HepG2 (cell line): Measurements from ENCODE around the gene CD151. TPM values are rescaled to one million over a fixed set of nuclear protein-coding genes. Genes with fewer than 3 reads are reported as not detected.
A peak's percentile ranks its signal among the peaks of the same experiment; 100 is the strongest.

Experiments
- FOXP1 ChIP-seq, 2 experiments: fragments of 450-650 bp in 1 of 2; IDR thresholded peaks; 2 replicates each; pipeline ENCODE4 v1.6.1; 2017 to 2018; ENCODE audit warnings: antibody characterized with exemption in 1 of 2
- GABPA ChIP-seq, 2 experiments: IDR thresholded peaks; 2 replicates each; pipeline ENCODE4 v1.6.1; 2011 to 2016; ENCODE audit warnings: low read depth in 2 of 2, low read length in 1 of 2, missing biosample characterization in 1 of 2, missing genetic modification characterization in 1 of 2
- HNRNPUL1 ChIP-seq: fragments of 200-400 bp; formaldehyde crosslinking; IDR thresholded peaks from 2 replicates; pipeline ENCODE4 v1.6.1; 2017; ENCODE audit warnings: low read depth, mild to moderate bottlenecking, low read length, moderate library complexity
- PCBP1 ChIP-seq: fragments of 200-400 bp; formaldehyde crosslinking; IDR thresholded peaks from 2 replicates; pipeline ENCODE4 v1.6.1; 2017; ENCODE audit warnings: mild to moderate bottlenecking, low read depth, low read length, borderline replicate concordance
- RELA ChIP-seq: sonication (generic); formaldehyde crosslinking; IDR thresholded peaks from 2 replicates; pipeline ENCODE4 v1.4.0; 2020; ENCODE audit warnings: missing genetic modification reagents
- REXO4 ChIP-seq: sonication (generic); formaldehyde crosslinking; IDR thresholded peaks from 2 replicates; pipeline ENCODE4 v1.8.0; 2022; ENCODE audit warnings: missing genetic modification reagents, mild to moderate bottlenecking, borderline replicate concordance
- TAF15 ChIP-seq: fragments of 200-400 bp; formaldehyde crosslinking; IDR thresholded peaks from one replicate; pipeline ENCODE4 v1.6.1; 2018; ENCODE audit warnings: mild to moderate bottlenecking, low read depth, low read length; ENCODE audit not compliant: poor library complexity, severe bottlenecking
- XBP1 ChIP-seq: sonication (generic); formaldehyde crosslinking; IDR thresholded peaks from 2 replicates; pipeline ENCODE4 v1.5.0; 2020; ENCODE audit warnings: missing genetic modification reagents
- ZFAT ChIP-seq: sonication (generic); formaldehyde crosslinking; conservative IDR thresholded peaks from 2 replicates; pipeline ENCODE4 v1.8.1; 2023; ENCODE audit warnings: missing genetic modification reagents, inconsistent platforms
- ZMYM4 ChIP-seq: sonication (generic); formaldehyde crosslinking; IDR thresholded peaks from 2 replicates; pipeline ENCODE4 v1.8.1; 2023; ENCODE audit warnings: mild to moderate bottlenecking, missing genetic modification reagents
- ZNF12 ChIP-seq: sonication (generic); formaldehyde crosslinking; IDR thresholded peaks from 2 replicates; pipeline ENCODE4 v1.5.0; 2020; ENCODE audit warnings: missing genetic modification reagents
- ZNF224 ChIP-seq: sonication (generic); formaldehyde crosslinking; IDR thresholded peaks from 2 replicates; pipeline ENCODE4 v1.5.0; 2020; ENCODE audit warnings: mild to moderate bottlenecking, missing genetic modification reagents
- ZNF761 ChIP-seq: sonication (generic); formaldehyde crosslinking; conservative IDR thresholded peaks from 2 replicates; pipeline ENCODE4 v1.4.0; 2020; ENCODE audit warnings: mild to moderate bottlenecking, missing genetic modification reagents
- ZSCAN25 ChIP-seq: sonication (generic); formaldehyde crosslinking; IDR thresholded peaks from 2 replicates; pipeline ENCODE4 v1.8.0; 2022; ENCODE audit warnings: mild to moderate bottlenecking, missing genetic modification reagents
- polyA plus RNA-seq, 8 experiments: library from polyadenylated mRNA; depleted of rRNA in 3 of 8; stranded (reverse) in 7 of 8; unstranded in 1 of 8; fragments of >200 nt; fragmentation: Illumina TruSeq in 4 of 8; extraction: Trizol in 4 of 8; gene quantifications; 2 replicates each; pipeline versions ENCODE4 v1.2.1 to v1.2.3, GENCODE V29; 2011 to 2016; ENCODE audit warnings: low read depth in 4 of 8, missing spikeins in 1 of 8, mixed read lengths in 1 of 8; ENCODE audit not compliant: insufficient read depth in 1 of 8
- total RNA-seq, 5 experiments: library from RNA; depleted of rRNA; stranded (reverse); fragments of >200 nt; fragmentation: Illumina TruSeq; extraction: Trizol; gene quantifications; 2 replicates each; pipeline ENCODE4 v1.2.3, GENCODE V29; 2016; ENCODE audit warnings: low read depth in 1 of 5
- TF ChIP-seq, protein P1 (sequence below), 2 experiments: IDR thresholded peaks; 2 replicates each; pipeline ENCODE4 v1.6.1; 2011 to 2012; ENCODE audit warnings: low read length in 2 of 2, borderline replicate concordance in 1 of 2, low read depth in 1 of 2, mild to moderate bottlenecking in 1 of 2, moderate library complexity in 1 of 2
- TF ChIP-seq, protein P2 (sequence below): sonication (generic); formaldehyde crosslinking; IDR thresholded peaks from 2 replicates; pipeline ENCODE4 v1.4.0; 2020; ENCODE audit warnings: missing genetic modification reagents
- TF ChIP-seq, protein P3 (sequence below): IDR thresholded peaks from 2 replicates; pipeline ENCODE4 v1.6.1; 2012; ENCODE audit warnings: low read depth, low read length, improper control_type of control experiment
- TF ChIP-seq, protein P4 (sequence below): sonication (generic); formaldehyde crosslinking; IDR thresholded peaks from 2 replicates; pipeline ENCODE4 v1.4.0; 2020; ENCODE audit warnings: mild to moderate bottlenecking, missing genetic modification reagents
- TF ChIP-seq, protein P5 (sequence below): sonication (generic); formaldehyde crosslinking; IDR thresholded peaks from 2 replicates; pipeline ENCODE4 v1.4.0; 2020; ENCODE audit warnings: missing genetic modification reagents, mild to moderate bottlenecking, borderline replicate concordance

The CD151 gene
- total and polyA plus RNA-seq, 2 of the 13 experiments (the other 11 are each of a cell fraction or from before 2014, with no cell fraction given): 125 to 197 TPM

DNA sequence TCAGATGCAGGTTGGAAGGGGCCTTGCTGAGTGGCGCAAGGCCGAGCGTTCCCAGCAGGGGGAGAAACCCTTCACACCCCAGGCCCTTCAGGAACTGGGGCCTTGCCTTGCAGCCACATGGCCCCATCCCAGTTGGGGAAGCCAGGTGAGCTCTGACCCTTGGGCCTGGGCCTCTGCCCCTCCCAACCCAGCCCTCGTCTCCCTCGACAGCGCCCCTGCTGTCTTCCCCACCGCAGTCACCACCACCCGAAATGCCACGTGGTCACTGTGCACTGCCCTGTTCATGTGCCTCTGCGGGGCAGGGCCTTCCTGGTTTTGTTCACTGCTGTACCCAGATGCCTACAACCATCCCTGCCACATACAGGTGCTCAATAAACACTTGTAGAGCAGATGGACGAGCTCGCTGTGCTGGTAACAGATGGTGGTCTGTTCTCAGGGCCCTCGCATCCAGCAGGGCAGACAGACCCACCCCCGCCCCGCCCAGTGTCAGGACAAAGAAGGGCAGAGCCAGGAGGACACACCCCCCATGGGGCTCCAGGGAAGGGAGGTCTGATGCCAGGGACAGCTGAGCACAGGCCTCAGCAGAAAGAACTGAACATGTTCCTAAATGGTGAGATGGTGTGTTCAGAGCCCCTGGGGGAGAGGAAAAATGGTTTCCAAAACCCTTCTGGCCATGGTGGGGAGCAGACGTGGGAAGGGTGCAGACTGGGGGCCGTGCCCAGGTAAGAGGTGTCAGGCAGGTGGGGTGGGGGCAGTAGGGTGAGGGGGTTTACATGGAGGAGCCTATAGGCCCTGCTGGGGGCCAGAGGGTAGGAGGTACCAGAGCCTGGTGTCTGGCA is 5.9 kb downstream of the CD151 start (continued):
- TF ChIP-seq, protein P1, sequence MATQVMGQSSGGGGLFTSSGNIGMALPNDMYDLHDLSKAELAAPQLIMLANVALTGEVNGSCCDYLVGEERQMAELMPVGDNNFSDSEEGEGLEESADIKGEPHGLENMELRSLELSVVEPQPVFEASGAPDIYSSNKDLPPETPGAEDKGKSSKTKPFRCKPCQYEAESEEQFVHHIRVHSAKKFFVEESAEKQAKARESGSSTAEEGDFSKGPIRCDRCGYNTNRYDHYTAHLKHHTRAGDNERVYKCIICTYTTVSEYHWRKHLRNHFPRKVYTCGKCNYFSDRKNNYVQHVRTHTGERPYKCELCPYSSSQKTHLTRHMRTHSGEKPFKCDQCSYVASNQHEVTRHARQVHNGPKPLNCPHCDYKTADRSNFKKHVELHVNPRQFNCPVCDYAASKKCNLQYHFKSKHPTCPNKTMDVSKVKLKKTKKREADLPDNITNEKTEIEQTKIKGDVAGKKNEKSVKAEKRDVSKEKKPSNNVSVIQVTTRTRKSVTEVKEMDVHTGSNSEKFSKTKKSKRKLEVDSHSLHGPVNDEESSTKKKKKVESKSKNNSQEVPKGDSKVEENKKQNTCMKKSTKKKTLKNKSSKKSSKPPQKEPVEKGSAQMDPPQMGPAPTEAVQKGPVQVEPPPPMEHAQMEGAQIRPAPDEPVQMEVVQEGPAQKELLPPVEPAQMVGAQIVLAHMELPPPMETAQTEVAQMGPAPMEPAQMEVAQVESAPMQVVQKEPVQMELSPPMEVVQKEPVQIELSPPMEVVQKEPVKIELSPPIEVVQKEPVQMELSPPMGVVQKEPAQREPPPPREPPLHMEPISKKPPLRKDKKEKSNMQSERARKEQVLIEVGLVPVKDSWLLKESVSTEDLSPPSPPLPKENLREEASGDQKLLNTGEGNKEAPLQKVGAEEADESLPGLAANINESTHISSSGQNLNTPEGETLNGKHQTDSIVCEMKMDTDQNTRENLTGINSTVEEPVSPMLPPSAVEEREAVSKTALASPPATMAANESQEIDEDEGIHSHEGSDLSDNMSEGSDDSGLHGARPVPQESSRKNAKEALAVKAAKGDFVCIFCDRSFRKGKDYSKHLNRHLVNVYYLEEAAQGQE (IDR thresholded peaks at IDR 0.05; ENCODE audit: borderline replicate concordance in 1 of 2, low read depth in 1 of 2, low read length in 2 of 2): 0 out of 4 replicates have a peak, but pooled peaks of 1 of the 2 experiments have one; percentile 16
- TF ChIP-seq ZNF224 (0 out of 2 replicates have a peak, but pooled peaks have one; percentile 29), ZSCAN25 (CRISPR knock-in tag) (no peak), PCBP1 (no peak), GABPA (IDR thresholded peaks at IDR 0.05; ENCODE audit: low read depth, low read length) (no peak), GABPA (CRISPR knock-in tag; IDR thresholded peaks at IDR 0.05; ENCODE audit: low read depth) (no peak), ZMYM4 (CRISPR knock-in tag) (peak; percentile 52; the same call in 1 of the 2 replicates), ZNF12 (0 out of 2 replicates have a peak, but pooled peaks have one; percentile 9), REXO4 (CRISPR knock-in tag) (no peak), XBP1 (CRISPR knock-in tag) (no peak), HNRNPUL1 (no peak), FOXP1 (IDR thresholded peaks at IDR 0.05) (no peak), FOXP1 (CRISPR knock-in tag; IDR thresholded peaks at IDR 0.05) (no peak), TAF15 (no peak), ZNF761 (no peak), ZFAT (no peak), RELA (no peak)
- TF ChIP-seq, protein P2, sequence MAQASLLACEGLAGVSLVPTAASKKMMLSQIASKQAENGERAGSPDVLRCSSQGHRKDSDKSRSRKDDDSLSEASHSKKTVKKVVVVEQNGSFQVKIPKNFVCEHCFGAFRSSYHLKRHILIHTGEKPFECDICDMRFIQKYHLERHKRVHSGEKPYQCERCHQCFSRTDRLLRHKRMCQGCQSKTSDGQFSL: peak; percentile 88; the same call in 1 of the 2 replicates
- TF ChIP-seq, protein P3, sequence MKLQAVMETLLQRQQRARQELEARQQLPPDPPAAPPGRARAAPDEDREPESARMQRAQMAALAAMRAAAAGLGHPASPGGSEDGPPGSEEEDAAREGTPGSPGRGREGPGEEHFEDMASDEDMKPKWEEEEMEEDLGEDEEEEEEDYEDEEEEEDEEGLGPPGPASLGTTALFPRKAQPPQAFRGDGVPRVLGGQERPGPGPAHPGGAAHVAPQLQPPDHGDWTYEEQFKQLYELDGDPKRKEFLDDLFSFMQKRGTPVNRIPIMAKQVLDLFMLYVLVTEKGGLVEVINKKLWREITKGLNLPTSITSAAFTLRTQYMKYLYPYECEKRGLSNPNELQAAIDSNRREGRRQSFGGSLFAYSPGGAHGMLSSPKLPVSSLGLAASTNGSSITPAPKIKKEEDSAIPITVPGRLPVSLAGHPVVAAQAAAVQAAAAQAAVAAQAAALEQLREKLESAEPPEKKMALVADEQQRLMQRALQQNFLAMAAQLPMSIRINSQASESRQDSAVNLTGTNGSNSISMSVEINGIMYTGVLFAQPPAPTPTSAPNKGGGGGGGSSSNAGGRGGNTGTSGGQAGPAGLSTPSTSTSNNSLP: no peak
- TF ChIP-seq, protein P4, sequence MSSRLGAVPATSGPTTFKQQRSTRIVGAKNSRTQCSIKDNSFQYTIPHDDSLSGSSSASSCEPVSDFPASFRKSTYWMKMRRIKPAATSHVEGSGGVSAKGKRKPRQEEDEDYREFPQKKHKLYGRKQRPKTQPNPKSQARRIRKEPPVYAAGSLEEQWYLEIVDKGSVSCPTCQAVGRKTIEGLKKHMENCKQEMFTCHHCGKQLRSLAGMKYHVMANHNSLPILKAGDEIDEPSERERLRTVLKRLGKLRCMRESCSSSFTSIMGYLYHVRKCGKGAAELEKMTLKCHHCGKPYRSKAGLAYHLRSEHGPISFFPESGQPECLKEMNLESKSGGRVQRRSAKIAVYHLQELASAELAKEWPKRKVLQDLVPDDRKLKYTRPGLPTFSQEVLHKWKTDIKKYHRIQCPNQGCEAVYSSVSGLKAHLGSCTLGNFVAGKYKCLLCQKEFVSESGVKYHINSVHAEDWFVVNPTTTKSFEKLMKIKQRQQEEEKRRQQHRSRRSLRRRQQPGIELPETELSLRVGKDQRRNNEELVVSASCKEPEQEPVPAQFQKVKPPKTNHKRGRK (CRISPR knock-in tag): no peak
- TF ChIP-seq, protein P5, sequence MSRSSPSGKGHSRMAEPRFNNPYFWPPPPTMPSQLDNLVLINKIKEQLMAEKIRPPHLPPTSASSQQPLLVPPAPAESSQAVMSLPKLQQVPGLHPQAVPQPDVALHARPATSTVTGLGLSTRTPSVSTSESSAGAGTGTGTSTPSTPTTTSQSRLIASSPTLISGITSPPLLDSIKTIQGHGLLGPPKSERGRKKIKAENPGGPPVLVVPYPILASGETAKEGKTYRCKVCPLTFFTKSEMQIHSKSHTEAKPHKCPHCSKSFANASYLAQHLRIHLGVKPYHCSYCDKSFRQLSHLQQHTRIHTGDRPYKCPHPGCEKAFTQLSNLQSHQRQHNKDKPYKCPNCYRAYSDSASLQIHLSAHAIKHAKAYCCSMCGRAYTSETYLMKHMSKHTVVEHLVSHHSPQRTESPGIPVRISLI: no peak
